HEK293 (cell line): ENCODE results near the gene ABHD10.

Experiments used
- CTCF ChIA-PET: fragments of 350-600 bp; formaldehyde crosslinking; extraction: SDS; loops from one replicate; lab custom pipeline; 2021; ENCODE audit warnings: antibody characterized with exemption; lab: Yijun Ruan, JAX
- POLR2A ChIA-PET: fragments of 300-600 bp; formaldehyde crosslinking; extraction: SDS; loops from one replicate; lab custom pipeline; 2020; ENCODE audit warnings: antibody characterized with exemption, inconsistent platforms; lab: Yijun Ruan, JAX
- H3K27ac ChIP-seq: fragments of 200-500 bp; sonication (Bioruptor generic); 2 replicates; pipeline ENCODE4 v1.5.1; 2014; ENCODE audit warnings: low read depth, low read length, control low read depth, inconsistent platforms; ENCODE audit errors: extremely low read depth
- H3K36me3 ChIP-seq, 2 experiments: fragments of 200-500 bp in 1 of 2; sonication (Bioruptor generic) in 1 of 2; 1 replicate in 1 of 2; 2 replicates in 1 of 2; pipeline ENCODE4 v1.5.1; 2014 to 2017; ENCODE audit warnings: inconsistent platforms in 2 of 2, low read length in 2 of 2; ENCODE audit not compliant: control insufficient read depth in 2 of 2, insufficient read depth in 1 of 2
- H3K4me1 ChIP-seq: fragments of 200-500 bp; sonication (Bioruptor generic); 2 replicates; pipeline ENCODE4 v1.5.1; 2014; ENCODE audit warnings: mild to moderate bottlenecking, low read length, inconsistent platforms; ENCODE audit not compliant: control insufficient read depth, insufficient read depth
- H3K4me3 ChIP-seq: 2 replicates; pipeline ENCODE4 v1.5.1; 2011; ENCODE audit warnings: low read depth, mild to moderate bottlenecking, control low read depth, low read length, moderate library complexity
- H3K9me3 ChIP-seq: fragments of 200-500 bp; sonication (Bioruptor generic); 2 replicates; pipeline ENCODE4 v1.5.1; 2014; ENCODE audit warnings: low read depth, low read length, inconsistent platforms; ENCODE audit not compliant: control insufficient read depth, insufficient read depth
- BCL11A ChIP-seq: fragments of 450-650 bp; formaldehyde crosslinking; IDR thresholded peaks from 2 replicates; pipeline ENCODE4 v1.5.1; 2016; ENCODE audit warnings: low read depth, missing biosample characterization, missing genetic modification characterization
- BCL11B ChIP-seq: fragments of 450-650 bp; formaldehyde crosslinking; IDR thresholded peaks from 2 replicates; pipeline ENCODE4 v1.5.1; 2016; ENCODE audit warnings: low read depth, missing biosample characterization, missing genetic modification characterization
- EGR2 ChIP-seq: fragments of 450-650 bp; formaldehyde crosslinking; IDR thresholded peaks from 2 replicates; pipeline ENCODE4 v1.5.1; 2016; ENCODE audit warnings: low read depth, missing biosample characterization, missing genetic modification characterization
- FEZF1 ChIP-seq: fragments of 450-650 bp; formaldehyde crosslinking; IDR thresholded peaks from 2 replicates; pipeline ENCODE4 v1.5.1; 2016; ENCODE audit warnings: missing biosample characterization, missing genetic modification characterization
- IKZF3 ChIP-seq: fragments of 450-650 bp; IDR thresholded peaks from 2 replicates; pipeline ENCODE4 v1.5.0; 2018; ENCODE audit warnings: missing biosample characterization, mild to moderate bottlenecking, missing genetic modification characterization, moderate library complexity
- MZF1 ChIP-seq: fragments of 450-650 bp; formaldehyde crosslinking; IDR thresholded peaks from 2 replicates; pipeline ENCODE4 v1.5.1; 2017; ENCODE audit warnings: missing biosample characterization, missing genetic modification characterization, borderline replicate concordance
- OSR2 ChIP-seq: fragments of 450-650 bp; formaldehyde crosslinking; IDR thresholded peaks from 2 replicates; pipeline ENCODE4 v1.5.1; 2016; ENCODE audit warnings: missing biosample characterization, missing genetic modification characterization
- SCRT1 ChIP-seq: fragments of 450-650 bp; formaldehyde crosslinking; IDR thresholded peaks from 2 replicates; pipeline ENCODE4 v1.5.1; 2016; ENCODE audit warnings: missing biosample characterization, missing genetic modification characterization, borderline replicate concordance
- SCRT2 ChIP-seq: fragments of 450-650 bp; formaldehyde crosslinking; IDR thresholded peaks from 2 replicates; pipeline ENCODE4 v1.5.1; 2016; ENCODE audit warnings: missing biosample characterization, missing genetic modification characterization
- ZNF2 ChIP-seq: fragments of 450-650 bp; formaldehyde crosslinking; IDR thresholded peaks from 2 replicates; pipeline ENCODE4 v1.5.1; 2016; ENCODE audit warnings: missing biosample characterization, missing genetic modification characterization
- ZNF24 ChIP-seq: fragments of 450-650 bp; formaldehyde crosslinking; IDR thresholded peaks from 2 replicates; pipeline ENCODE4 v1.5.1; 2016; ENCODE audit warnings: missing biosample characterization, missing genetic modification characterization
- ZNF248 ChIP-seq: fragments of 450-650 bp; formaldehyde crosslinking; IDR thresholded peaks from 2 replicates; pipeline ENCODE4 v1.5.1; 2017; ENCODE audit warnings: missing biosample characterization, missing genetic modification characterization
- ZNF549 ChIP-seq: fragments of 450-650 bp; IDR thresholded peaks from 2 replicates; pipeline ENCODE4 v1.5.1; 2018; ENCODE audit warnings: missing biosample characterization, missing genetic modification characterization, mild to moderate bottlenecking, inconsistent platforms, moderate library complexity
- ZNF843 ChIP-seq: fragments of 450-650 bp; formaldehyde crosslinking; IDR thresholded peaks from 2 replicates; pipeline ENCODE4 v1.5.1; 2016; ENCODE audit warnings: missing biosample characterization, missing genetic modification characterization
- ZSCAN30 ChIP-seq: fragments of 450-650 bp; IDR thresholded peaks from 2 replicates; pipeline ENCODE4 v1.5.1; 2018; ENCODE audit warnings: missing biosample characterization, mild to moderate bottlenecking, missing genetic modification characterization, moderate library complexity
- TF ChIP-seq, protein P1 (sequence below): fragments of 450-650 bp; formaldehyde crosslinking; IDR thresholded peaks from 2 replicates; pipeline ENCODE4 v1.5.1; 2017; ENCODE audit warnings: missing biosample characterization, missing genetic modification characterization
- TF ChIP-seq, protein P2 (sequence below): fragments of 450-650 bp; IDR thresholded peaks from 2 replicates; pipeline ENCODE4 v1.5.1; 2018; ENCODE audit warnings: missing biosample characterization, mild to moderate bottlenecking, missing genetic modification characterization
- TF ChIP-seq, protein P3 (sequence below): fragments of 450-650 bp; formaldehyde crosslinking; IDR thresholded peaks from 2 replicates; pipeline ENCODE4 v1.5.1; 2017; ENCODE audit warnings: missing biosample characterization, missing genetic modification characterization
- TF ChIP-seq, protein P4 (sequence below): fragments of 450-650 bp; formaldehyde crosslinking; IDR thresholded peaks from 2 replicates; pipeline ENCODE4 v1.5.1; 2017; ENCODE audit warnings: missing biosample characterization, mild to moderate bottlenecking, missing genetic modification characterization, moderate library complexity
- TF ChIP-seq, protein P5 (sequence below): fragments of 450-650 bp; formaldehyde crosslinking; IDR thresholded peaks from 2 replicates; pipeline ENCODE4 v1.5.1; 2016; ENCODE audit warnings: missing biosample characterization, missing genetic modification characterization, borderline replicate concordance

Gene ABHD10

DNA sequence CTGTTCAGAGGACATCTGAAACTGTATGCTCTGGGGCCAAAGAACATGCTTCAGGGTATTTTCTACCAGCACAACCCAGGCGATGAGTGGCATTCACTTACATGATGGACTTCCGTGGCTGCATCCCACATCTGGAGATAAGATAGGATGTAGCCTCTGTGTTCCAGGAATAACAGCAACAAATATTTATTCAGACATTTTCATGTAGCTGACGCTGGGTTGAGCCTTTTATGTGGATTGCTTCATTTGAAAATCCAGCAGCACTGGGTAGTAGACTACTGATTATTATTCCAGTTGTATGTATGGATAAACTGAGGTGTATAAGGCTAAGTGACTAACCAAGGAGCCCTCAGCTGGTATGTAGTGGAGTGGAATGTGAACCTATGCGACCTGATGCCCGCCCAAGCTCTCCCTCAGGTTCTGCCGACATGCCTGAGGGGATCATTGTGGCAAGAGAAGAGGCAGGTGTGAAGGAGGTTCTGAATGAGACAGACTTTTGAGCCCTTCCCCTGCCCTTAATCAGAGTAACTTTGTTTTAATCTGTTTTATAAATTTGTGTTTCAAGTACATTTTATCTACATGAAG is 25.9 kb upstream of the ABHD10 start (continued):
- TF ChIP-seq ZNF2 (tag by site-specific recombination) (no peak), ZNF549 (tag by site-specific recombination) (no peak), BCL11A (tag by site-specific recombination) (no peak), ZNF24 (no peak), EGR2 (tag by site-specific recombination) (no peak)
- TF ChIP-seq, all 188 proteins: peak for 0

DNA sequence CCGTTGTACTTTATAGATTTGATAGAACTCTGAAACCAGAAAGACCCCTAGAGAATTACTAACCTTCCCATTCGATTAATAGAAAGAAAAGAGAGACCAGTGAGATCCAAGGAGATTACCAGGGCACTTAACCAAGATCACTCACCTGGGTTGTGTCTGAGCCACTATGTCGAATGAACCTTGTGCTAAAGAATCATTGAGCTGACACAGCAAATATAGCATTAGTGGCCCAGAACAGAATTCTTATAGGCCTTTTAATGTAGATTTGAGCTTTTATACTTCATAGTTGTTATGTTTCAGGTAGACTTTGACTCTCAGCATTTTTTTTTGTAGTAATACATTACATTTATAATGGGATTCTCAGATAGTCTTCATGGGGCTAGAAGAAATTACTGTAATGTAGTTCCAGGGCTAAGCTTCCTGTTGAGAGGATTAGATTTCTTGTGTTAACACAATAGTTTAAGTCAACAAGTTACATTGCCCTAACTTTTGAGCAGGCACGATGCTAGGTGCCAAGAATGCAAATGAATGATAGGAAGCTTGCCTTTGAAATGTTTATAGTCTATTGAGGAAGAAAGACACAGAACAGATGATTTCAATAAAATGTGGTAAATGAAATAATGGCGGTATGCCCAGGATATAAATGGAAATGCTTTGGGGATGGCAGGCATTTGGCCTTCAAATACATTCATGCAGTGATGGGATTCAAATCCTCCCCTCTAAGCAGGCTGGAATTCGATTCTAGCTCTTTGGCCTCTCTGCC is 24.4 kb upstream of the ABHD10 start:
- Histone ChIP-seq H3K36me3 (peaks cover 0 to 5% of the 10 kb centered on the region in 2 experiments; a peak in 1 of 3 replicates), H3K9me3 (no peaks in the 10 kb centered on the region)
- TF ChIP-seq BCL11B (tag by site-specific recombination) (no peak), OSR2 (peak; percentile 74), SCRT2 (tag by site-specific recombination) (peak; percentile 64), IKZF3 (0 out of 2 replicates have a peak, but pooled peaks have one; percentile 15), ZNF248 (tag by site-specific recombination) (no peak), MZF1 (tag by site-specific recombination) (peak; percentile 65; the same call in 1 of the 2 replicates), SCRT1 (tag by site-specific recombination) (peak; percentile 74), ZSCAN30 (peak; percentile 70; the same call in 1 of the 2 replicates), ZNF843 (tag by site-specific recombination) (peak; percentile 75), FEZF1 (tag by site-specific recombination) (peak; percentile 82)
- TF ChIP-seq, protein P1, sequence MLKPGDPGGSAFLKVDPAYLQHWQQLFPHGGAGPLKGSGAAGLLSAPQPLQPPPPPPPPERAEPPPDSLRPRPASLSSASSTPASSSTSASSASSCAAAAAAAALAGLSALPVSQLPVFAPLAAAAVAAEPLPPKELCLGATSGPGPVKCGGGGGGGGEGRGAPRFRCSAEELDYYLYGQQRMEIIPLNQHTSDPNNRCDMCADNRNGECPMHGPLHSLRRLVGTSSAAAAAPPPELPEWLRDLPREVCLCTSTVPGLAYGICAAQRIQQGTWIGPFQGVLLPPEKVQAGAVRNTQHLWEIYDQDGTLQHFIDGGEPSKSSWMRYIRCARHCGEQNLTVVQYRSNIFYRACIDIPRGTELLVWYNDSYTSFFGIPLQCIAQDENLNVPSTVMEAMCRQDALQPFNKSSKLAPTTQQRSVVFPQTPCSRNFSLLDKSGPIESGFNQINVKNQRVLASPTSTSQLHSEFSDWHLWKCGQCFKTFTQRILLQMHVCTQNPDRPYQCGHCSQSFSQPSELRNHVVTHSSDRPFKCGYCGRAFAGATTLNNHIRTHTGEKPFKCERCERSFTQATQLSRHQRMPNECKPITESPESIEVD (tag by site-specific recombination), result peak; percentile 62
- TF ChIP-seq, protein P2, sequence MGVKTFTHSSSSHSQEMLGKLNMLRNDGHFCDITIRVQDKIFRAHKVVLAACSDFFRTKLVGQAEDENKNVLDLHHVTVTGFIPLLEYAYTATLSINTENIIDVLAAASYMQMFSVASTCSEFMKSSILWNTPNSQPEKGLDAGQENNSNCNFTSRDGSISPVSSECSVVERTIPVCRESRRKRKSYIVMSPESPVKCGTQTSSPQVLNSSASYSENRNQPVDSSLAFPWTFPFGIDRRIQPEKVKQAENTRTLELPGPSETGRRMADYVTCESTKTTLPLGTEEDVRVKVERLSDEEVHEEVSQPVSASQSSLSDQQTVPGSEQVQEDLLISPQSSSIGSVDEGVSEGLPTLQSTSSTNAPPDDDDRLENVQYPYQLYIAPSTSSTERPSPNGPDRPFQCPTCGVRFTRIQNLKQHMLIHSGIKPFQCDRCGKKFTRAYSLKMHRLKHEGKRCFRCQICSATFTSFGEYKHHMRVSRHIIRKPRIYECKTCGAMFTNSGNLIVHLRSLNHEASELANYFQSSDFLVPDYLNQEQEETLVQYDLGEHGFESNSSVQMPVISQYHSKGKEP (tag by site-specific recombination), result peak; percentile 68
- TF ChIP-seq, protein P3, sequence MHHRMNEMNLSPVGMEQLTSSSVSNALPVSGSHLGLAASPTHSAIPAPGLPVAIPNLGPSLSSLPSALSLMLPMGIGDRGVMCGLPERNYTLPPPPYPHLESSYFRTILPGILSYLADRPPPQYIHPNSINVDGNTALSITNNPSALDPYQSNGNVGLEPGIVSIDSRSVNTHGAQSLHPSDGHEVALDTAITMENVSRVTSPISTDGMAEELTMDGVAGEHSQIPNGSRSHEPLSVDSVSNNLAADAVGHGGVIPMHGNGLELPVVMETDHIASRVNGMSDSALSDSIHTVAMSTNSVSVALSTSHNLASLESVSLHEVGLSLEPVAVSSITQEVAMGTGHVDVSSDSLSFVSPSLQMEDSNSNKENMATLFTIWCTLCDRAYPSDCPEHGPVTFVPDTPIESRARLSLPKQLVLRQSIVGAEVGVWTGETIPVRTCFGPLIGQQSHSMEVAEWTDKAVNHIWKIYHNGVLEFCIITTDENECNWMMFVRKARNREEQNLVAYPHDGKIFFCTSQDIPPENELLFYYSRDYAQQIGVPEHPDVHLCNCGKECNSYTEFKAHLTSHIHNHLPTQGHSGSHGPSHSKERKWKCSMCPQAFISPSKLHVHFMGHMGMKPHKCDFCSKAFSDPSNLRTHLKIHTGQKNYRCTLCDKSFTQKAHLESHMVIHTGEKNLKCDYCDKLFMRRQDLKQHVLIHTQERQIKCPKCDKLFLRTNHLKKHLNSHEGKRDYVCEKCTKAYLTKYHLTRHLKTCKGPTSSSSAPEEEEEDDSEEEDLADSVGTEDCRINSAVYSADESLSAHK (tag by site-specific recombination), result peak; percentile 32; the same call in 1 of the 2 replicates
- TF ChIP-seq, protein P4, sequence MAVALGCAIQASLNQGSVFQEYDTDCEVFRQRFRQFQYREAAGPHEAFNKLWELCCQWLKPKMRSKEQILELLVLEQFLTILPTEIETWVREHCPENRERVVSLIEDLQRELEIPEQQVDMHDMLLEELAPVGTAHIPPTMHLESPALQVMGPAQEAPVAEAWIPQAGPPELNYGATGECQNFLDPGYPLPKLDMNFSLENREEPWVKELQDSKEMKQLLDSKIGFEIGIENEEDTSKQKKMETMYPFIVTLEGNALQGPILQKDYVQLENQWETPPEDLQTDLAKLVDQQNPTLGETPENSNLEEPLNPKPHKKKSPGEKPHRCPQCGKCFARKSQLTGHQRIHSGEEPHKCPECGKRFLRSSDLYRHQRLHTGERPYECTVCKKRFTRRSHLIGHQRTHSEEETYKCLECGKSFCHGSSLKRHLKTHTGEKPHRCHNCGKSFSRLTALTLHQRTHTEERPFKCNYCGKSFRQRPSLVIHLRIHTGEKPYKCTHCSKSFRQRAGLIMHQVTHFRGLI (tag by site-specific recombination), result no peak
- TF ChIP-seq, protein P5, sequence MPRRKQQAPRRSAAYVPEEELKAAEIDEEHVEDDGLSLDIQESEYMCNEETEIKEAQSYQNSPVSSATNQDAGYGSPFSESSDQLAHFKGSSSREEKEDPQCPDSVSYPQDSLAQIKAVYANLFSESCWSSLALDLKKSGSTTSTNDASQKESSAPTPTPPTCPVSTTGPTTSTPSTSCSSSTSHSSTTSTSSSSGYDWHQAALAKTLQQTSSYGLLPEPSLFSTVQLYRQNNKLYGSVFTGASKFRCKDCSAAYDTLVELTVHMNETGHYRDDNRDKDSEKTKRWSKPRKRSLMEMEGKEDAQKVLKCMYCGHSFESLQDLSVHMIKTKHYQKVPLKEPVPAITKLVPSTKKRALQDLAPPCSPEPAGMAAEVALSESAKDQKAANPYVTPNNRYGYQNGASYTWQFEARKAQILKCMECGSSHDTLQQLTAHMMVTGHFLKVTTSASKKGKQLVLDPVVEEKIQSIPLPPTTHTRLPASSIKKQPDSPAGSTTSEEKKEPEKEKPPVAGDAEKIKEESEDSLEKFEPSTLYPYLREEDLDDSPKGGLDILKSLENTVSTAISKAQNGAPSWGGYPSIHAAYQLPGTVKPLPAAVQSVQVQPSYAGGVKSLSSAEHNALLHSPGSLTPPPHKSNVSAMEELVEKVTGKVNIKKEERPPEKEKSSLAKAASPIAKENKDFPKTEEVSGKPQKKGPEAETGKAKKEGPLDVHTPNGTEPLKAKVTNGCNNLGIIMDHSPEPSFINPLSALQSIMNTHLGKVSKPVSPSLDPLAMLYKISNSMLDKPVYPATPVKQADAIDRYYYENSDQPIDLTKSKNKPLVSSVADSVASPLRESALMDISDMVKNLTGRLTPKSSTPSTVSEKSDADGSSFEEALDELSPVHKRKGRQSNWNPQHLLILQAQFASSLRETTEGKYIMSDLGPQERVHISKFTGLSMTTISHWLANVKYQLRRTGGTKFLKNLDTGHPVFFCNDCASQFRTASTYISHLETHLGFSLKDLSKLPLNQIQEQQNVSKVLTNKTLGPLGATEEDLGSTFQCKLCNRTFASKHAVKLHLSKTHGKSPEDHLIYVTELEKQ (tag by site-specific recombination), result peak; percentile 37; the same call in 1 of the 2 replicates
- TF ChIP-seq, all 188 proteins: peak for 12
- ChIA-PET POLR2A (no interaction called here), CTCF (interaction anchor here (0.6 to 1.6 kb wide), 3 partner anchors 14 to 66 kb away, joined by 3 to 4 read pairs (median 4); no protein-coding TSS in a partner anchor)
- no peak overlapping the region for H3K27ac ChIP-seq
- H3K4me1 ChIP-seq, result peaks cover 7% of the 10 kb centered on the region
- no peak overlapping the region for H3K4me3 ChIP-seq
